Tibial nerve (tissue), 4 donors: ENCODE measurements around the gene RUNX1. TPM values are rescaled to one million over a fixed set of nuclear protein-coding genes. Genes with fewer than 3 reads are reported as not detected.

ENCODE experiments used
- DNase-seq, 2 donors: peaks; one replicate each; pipeline ENCODE4 v3.0.0-alpha.2; 2019; ENCODE audit warnings: low spot score in 2 of 2
- H3K27ac ChIP-seq, 4 donors: fragments of 200-600 bp; sonication (generic) in 3 of 4; one replicate each; pipeline ENCODE4 v1.5.1; 2017 to 2019; ENCODE audit warnings: mild to moderate bottlenecking in 1 of 4
- H3K27me3 ChIP-seq, 2 donors: fragments of 200-600 bp; sonication (generic) in 1 of 2; one replicate each; pipeline versions ENCODE4 v1.5.1 to v1.6.0; 2017 to 2019
- H3K36me3 ChIP-seq, 3 donors: fragments of 200-600 bp; sonication (generic); one replicate each; pipeline ENCODE4 v1.5.1; 2018 to 2019
- H3K4me1 ChIP-seq, 4 donors: fragments of 200-600 bp; sonication (generic) in 3 of 4; one replicate each; pipeline ENCODE4 v1.5.1; 2017 to 2019
- H3K4me3 ChIP-seq, 4 donors: fragments of 200-600 bp; sonication (generic) in 3 of 4; one replicate each; pipeline ENCODE4 v1.5.1; 2017 to 2019; ENCODE audit warnings: mild to moderate bottlenecking in 1 of 4, moderate library complexity in 1 of 4
- H3K9me3 ChIP-seq, 4 donors: fragments of 200-600 bp; sonication (generic) in 3 of 4; one replicate each; pipeline ENCODE4 v1.5.1; 2017 to 2019
- EP300 ChIP-seq, 2 donors: sonication (generic); formaldehyde crosslinking; IDR thresholded peaks; one replicate each; pipeline ENCODE4 v1.6.1; 2017; ENCODE audit warnings: antibody characterized with exemption in 2 of 2, mild to moderate bottlenecking in 1 of 2
- POLR2A ChIP-seq, 2 donors: fragments of 450-650 bp; IDR thresholded peaks; one replicate each; pipeline ENCODE4 v1.6.1; 2017; ENCODE audit warnings: antibody characterized with exemption in 2 of 2, mild to moderate bottlenecking in 2 of 2, moderate library complexity in 2 of 2
- WGBS, 2 donors: methylation state at CpG; one replicate each; pipeline ENCODE4 v1.1.5; 2018; 5-methylcytosine and 5-hydroxymethylcytosine counted together
- total RNA-seq, 4 donors: library from RNA; depleted of rRNA; stranded (reverse); fragments of >200 nt; gene quantifications; one replicate each; pipeline ENCODE4 v1.1.0, GENCODE V29; 2016
- TF ChIP-seq, protein P1 (sequence below), 5 experiments: fragments of 200-600 bp in 3 of 5; fragments of 450-650 bp in 2 of 5; sonication (generic) in 3 of 5; IDR thresholded peaks; one replicate each; pipeline ENCODE4 v1.5.1; 2016 to 2019; ENCODE audit warnings: antibody characterized with exemption in 5 of 5, mild to moderate bottlenecking in 3 of 5, moderate library complexity in 2 of 5

RUNX1 gene
- total RNA-seq, 4 donors from 2014 or later, result 23.6 to 36.9 (median 26.3) TPM

DNA sequence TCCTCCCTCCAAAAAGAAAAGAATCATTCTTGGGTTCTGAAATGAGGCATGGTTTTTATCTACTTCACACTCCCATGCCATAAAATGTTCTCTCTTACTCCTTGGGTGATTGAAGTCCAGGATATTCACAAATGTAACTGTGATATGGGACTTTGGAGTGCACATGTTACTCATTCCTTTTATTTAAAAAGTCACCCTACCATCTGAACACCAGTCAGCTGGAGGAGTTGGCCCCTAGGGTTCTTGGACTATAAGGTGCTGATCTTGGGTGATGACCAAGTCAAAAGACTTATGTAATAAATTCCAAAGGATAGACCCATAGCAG, 251.9 kb downstream of the RUNX1 start:
- peaks cover 0 to 38% (median 7%) of the 10 kb centered on the region in 4 donors for H3K4me1 ChIP-seq
- no peaks in the 10 kb centered on the region for H3K27me3 ChIP-seq
- TF ChIP-seq, protein P1, sequence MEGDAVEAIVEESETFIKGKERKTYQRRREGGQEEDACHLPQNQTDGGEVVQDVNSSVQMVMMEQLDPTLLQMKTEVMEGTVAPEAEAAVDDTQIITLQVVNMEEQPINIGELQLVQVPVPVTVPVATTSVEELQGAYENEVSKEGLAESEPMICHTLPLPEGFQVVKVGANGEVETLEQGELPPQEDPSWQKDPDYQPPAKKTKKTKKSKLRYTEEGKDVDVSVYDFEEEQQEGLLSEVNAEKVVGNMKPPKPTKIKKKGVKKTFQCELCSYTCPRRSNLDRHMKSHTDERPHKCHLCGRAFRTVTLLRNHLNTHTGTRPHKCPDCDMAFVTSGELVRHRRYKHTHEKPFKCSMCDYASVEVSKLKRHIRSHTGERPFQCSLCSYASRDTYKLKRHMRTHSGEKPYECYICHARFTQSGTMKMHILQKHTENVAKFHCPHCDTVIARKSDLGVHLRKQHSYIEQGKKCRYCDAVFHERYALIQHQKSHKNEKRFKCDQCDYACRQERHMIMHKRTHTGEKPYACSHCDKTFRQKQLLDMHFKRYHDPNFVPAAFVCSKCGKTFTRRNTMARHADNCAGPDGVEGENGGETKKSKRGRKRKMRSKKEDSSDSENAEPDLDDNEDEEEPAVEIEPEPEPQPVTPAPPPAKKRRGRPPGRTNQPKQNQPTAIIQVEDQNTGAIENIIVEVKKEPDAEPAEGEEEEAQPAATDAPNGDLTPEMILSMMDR (IDR thresholded peaks at IDR 0.05), result no peak
- H3K36me3 ChIP-seq, result peaks cover 0 to 51% (median 0%) of the 10 kb centered on the region in 3 donors
- no peak for DNase-seq
- H3K9me3 ChIP-seq, result no peaks in the 10 kb centered on the region
- H3K4me3 ChIP-seq, result no peak overlapping the region
- peak overlapping the region in 2 of 4 donors; percentile 13 to 55 for H3K27ac ChIP-seq

- 85 to 87% methylated on average over 7 of the region's 7 CpGs for WGBS, 2 donors
- Histone ChIP-seq H3K27ac (peak overlapping the region in 3 of 4 donors; percentile 13 to 76 (median 55)), H3K4me3 (no peak overlapping the region), H3K9me3 (no peaks in the 10 kb centered on the region), H3K27me3 (no peaks in the 10 kb centered on the region), H3K4me1 (peaks cover 0 to 34% (median 7%) of the 10 kb centered on the region in 4 donors), H3K36me3 (peaks cover 0 to 55% (median 0%) of the 10 kb centered on the region in 3 donors)
- no peak for DNase-seq
- TF ChIP-seq EP300 (IDR thresholded peaks at IDR 0.05) (no peak), POLR2A (IDR thresholded peaks at IDR 0.05) (no peak)
- TF ChIP-seq, protein P1 (IDR thresholded peaks at IDR 0.05), result no peak
Measured at GRCh38 chr21:34796518-34797200, 252.4 kb downstream of the RUNX1 start.

DNA sequence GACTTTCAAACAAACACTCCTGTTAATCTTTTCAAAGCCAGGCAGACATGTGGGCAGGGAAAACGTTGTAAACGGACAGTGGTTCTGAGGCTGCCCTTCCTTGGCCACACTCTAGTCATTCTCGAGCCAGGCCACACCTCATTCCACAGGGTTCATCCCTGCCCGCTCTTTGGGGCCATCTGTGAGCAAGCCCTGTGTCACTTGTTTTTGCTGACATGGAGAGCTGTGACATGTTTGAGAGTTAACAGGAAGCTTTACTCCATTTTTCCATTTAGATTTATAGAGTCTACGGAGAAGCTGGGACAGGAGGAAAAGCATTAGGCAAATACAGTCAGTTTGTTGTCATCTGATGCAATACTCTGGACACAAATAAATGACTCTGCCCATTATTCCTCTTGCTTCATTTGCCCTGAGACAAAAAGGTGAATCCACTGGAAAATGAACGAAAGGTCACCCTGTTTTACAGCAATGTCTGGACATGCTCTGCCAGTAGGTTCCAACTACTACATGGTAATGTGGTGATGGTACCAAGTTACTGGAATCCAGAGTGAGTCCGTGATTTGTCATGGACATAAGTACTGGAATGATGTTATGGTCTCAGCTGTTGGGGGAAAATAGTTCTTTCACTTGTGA, 253.4 kb downstream of the RUNX1 start:
- 46 to 48% methylated on average over 7 of the region's 7 CpGs for WGBS, 2 donors
- H3K36me3 ChIP-seq, result peaks cover 0 to 58% (median 0%) of the 10 kb centered on the region in 3 donors
- TF ChIP-seq POLR2A (IDR thresholded peaks at IDR 0.05) (no peak), EP300 (IDR thresholded peaks at IDR 0.05) (peak in 1 of 2 donors; percentile 67)
- TF ChIP-seq, protein P1 (IDR thresholded peaks at IDR 0.05), result no peak
- no peaks in the 10 kb centered on the region for H3K9me3 ChIP-seq
- DNase-seq, result no peak
- no peak overlapping the region for H3K4me3 ChIP-seq
- H3K27me3 ChIP-seq, result no peaks in the 10 kb centered on the region
- peaks cover 0 to 32% (median 7%) of the 10 kb centered on the region in 4 donors for H3K4me1 ChIP-seq
- peak overlapping the region in 3 of 4 donors; percentile 37 to 76 (median 55) for H3K27ac ChIP-seq

DNA sequence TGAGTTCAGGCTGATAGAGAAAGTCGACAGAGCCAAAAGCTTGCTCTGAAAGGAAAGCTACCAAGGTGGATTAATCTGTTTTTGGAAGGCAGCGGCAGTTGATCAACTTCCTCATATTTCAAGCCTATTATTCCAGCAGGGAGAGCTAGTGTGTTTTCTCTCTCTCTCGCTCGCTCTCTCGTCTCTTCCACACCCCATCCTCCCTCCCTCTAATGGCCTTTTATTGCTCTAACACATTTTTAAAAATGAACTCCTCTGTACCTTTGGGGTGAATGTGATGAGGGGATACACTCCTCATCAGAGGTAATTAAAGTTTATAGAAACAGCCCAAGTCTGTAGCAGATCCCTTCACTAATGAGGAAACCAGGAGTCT, 253.9 kb downstream of the RUNX1 start:
- WGBS, 2 donors, result 27 to 32% methylated on average over 5 of the region's 5 CpGs

More for the DNA sequence above, 253.9 kb downstream of the RUNX1 start:
- H3K36me3 ChIP-seq, result peaks cover 0 to 61% (median 0%) of the 10 kb centered on the region in 3 donors
- TF ChIP-seq, protein P1 (IDR thresholded peaks at IDR 0.05), result peak in 2 of 5 experiments; percentile 13 to 20
- TF ChIP-seq EP300 (IDR thresholded peaks at IDR 0.05) (no peak), POLR2A (IDR thresholded peaks at IDR 0.05) (no peak)
- H3K27me3 ChIP-seq, result no peaks in the 10 kb centered on the region
- peaks cover 0 to 32% (median 7%) of the 10 kb centered on the region in 4 donors for H3K4me1 ChIP-seq
- no peak overlapping the region for H3K4me3 ChIP-seq
- H3K27ac ChIP-seq, result peak overlapping the region in 3 of 4 donors; percentile 37 to 76 (median 55)
- no peaks in the 10 kb centered on the region for H3K9me3 ChIP-seq
- peak in 1 of 2 donors; percentile 25 for DNase-seq
